C4-2B (cell line): ENCODE measurements around the gene STK17B.

Experiments used
- CTCF ChIP-seq: fragments of 450-650 bp; conservative IDR thresholded peaks from 2 replicates; pipeline ENCODE4 v1.5.1; 2017; ENCODE audit warnings: mild to moderate bottlenecking
- ZFX ChIP-seq: fragments of 450-650 bp; IDR thresholded peaks from 2 replicates; pipeline ENCODE4 v1.6.1; 2017

GRCh38 chr2:196206804-196207203, 35.4 kb upstream of the STK17B start:
- no peak for TF ChIP-seq CTCF
- TF ChIP-seq ZFX, result no peak
